ENCODE data around the gene DOCK2. TPM values are rescaled to one million over a fixed set of nuclear protein-coding genes. Genes with fewer than 3 reads are reported as not detected.
A peak's percentile ranks its signal among the peaks of the same experiment; 100 is the strongest.

The DOCK2 gene
- total RNA-seq, 2 experiments from 2014 or later: 248 to 270 TPM

DNA sequence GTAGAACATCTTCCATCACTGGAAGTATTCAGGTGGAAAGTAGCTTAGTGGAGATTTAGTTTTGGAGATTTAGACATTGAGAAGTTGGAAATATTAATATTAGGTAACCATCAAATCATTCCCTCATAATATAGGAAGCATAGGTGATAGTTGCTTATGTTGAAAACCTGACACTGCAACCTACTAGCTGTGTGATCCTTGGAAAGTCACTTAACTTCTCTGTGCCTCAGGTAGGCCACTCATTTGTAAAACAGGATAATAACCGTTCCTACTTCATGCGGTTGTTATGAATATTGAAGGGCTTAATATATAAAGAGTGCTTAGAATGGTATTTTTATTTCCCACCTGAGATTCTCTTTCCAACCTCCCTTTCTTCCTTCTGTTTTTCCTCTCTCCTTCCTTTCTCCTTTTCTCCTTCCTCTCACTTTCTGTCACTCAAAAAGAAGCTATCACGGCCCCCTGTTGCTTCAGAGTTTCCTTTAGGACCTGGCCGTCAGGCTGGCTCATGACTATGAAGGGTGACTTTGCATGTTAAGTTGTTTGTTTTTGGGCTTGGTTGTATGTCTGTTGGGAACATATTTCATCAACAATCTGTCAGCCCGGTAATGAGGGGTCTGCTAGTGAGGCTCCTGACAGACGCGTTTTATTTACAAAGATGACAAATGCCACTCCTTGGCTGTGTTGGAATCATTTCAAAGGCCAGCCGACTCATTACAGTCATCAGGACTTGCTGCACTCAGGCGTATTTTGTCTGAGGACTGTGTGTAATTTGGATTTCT is 31.0 kb downstream of the DOCK2 start:
- no peaks in the 10 kb centered on the region for H3K27me3 Mint-ChIP-seq
- no peak overlapping the region for H3K27ac Mint-ChIP-seq
- peaks cover 32% of the 10 kb centered on the region for H3K4me1 Mint-ChIP-seq
- no peak overlapping the region for H3K4me3 Mint-ChIP-seq
- ChIA-PET CTCF (interaction anchor here (1.1 kb wide), 1 partner anchor 11 kb away, joined by 3 read pairs; no protein-coding TSS in a partner anchor), POLR2A (no interaction called here)
- no peak for DNase-seq
- H3K36me3 Mint-ChIP-seq (ENCODE audit: low read depth): peaks cover 51% of the 10 kb centered on the region
- H3K9me3 Mint-ChIP-seq: peaks cover 7% of the 10 kb centered on the region

- ChIA-PET POLR2A (no interaction called here), CTCF (no interaction called here)
- no peak for DNase-seq
- H3K9me3 Mint-ChIP-seq: peaks cover 2% of the 10 kb centered on the region
- no peak overlapping the region for H3K4me3 Mint-ChIP-seq
- H3K36me3 Mint-ChIP-seq (ENCODE audit: low read depth): peaks cover 48% of the 10 kb centered on the region
- no peak overlapping the region for H3K27ac Mint-ChIP-seq
- no peaks in the 10 kb centered on the region for H3K27me3 Mint-ChIP-seq
- H3K4me1 Mint-ChIP-seq: peaks cover 25% of the 10 kb centered on the region
These were observed 31.7 kb downstream of the DOCK2 start for GRCh38 chr5:169668732-169669131.

DNA sequence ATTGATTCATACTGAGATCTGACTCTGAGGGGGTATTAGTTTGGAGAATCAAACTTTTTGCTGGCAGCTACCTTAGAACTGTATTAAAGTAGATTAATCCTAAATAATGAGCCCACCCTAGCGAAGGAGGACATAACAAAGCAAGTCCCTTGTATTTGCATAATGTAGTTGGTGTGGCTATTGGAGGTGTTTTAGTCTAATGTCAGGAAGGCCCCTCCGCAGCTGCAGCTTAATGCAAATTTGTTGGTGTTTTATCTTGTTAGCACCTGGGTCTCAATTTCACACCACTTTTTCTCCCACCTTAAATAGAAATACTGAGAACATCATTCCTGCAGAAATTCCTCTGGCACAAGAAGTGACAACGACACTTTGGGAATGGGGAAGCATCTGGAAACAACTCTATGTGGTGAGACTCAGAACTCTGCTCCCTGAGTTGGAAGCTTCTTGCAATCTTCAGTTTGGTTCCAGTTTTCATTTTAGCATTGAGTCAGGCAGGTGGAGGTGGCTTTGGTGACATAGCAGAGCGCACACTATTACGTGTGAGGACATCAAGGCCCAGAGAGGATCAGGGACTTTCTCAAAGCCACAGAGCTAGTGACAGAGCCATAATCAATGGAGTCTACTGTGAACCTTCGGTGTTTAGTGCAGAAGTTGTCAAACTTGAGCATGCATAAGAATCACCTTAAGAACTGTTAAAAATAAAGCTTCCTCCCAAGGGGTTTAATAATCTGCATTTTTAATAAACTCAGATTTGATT is 33.9 kb downstream of the DOCK2 start:
- Mint-ChIP-seq H3K36me3 (ENCODE audit: low read depth) (peaks cover 59% of the 10 kb centered on the region), H3K4me3 (no peak overlapping the region), H3K4me1 (peaks cover 20% of the 10 kb centered on the region), H3K27me3 (no peaks in the 10 kb centered on the region), H3K27ac (no peak overlapping the region), H3K9me3 (no peaks in the 10 kb centered on the region)
- ChIA-PET POLR2A (interaction anchor here (1.2 to 2.4 kb wide), 4 partner anchors 11 to 88 kb away, joined by 3 to 6 read pairs (median 4); partner anchors contain the start of gene SPDL1), CTCF (interaction anchor here (0.9 to 1.6 kb wide), 2 partner anchors 33 to 89 kb away, joined by 3 to 4 read pairs; no protein-coding TSS in a partner anchor)
- no peak for DNase-seq

- H3K4me1 Mint-ChIP-seq: no peaks in the 10 kb centered on the region
- DNase-seq: no peak
- H3K4me3 Mint-ChIP-seq: no peak overlapping the region
- no peaks in the 10 kb centered on the region for H3K9me3 Mint-ChIP-seq
- no peak overlapping the region for H3K27ac Mint-ChIP-seq
- no peaks in the 10 kb centered on the region for H3K27me3 Mint-ChIP-seq
- CTCF ChIA-PET: interaction anchor here (1.6 kb wide), 1 partner anchor 12 kb away, joined by 3 read pairs; no protein-coding TSS in a partner anchor
- POLR2A ChIA-PET: interaction anchor here (1.4 to 2.0 kb wide), 4 partner anchors 26 to 98 kb away, joined by 3 to 7 read pairs (median 5); partner anchors contain the start of genes DOCK2 and SPDL1
- H3K36me3 Mint-ChIP-seq (ENCODE audit: low read depth): peaks cover 71% of the 10 kb centered on the region
These were observed 45.0 kb downstream of the DOCK2 start for GRCh38 chr5:169682026-169682425.

GRCh38 chr5:169686137-169686536 is 49.1 kb downstream of the DOCK2 start:
- no peaks in the 10 kb centered on the region for H3K9me3 Mint-ChIP-seq
- H3K36me3 Mint-ChIP-seq (ENCODE audit: low read depth): peaks cover 78% of the 10 kb centered on the region
- H3K4me3 Mint-ChIP-seq: no peak overlapping the region
- peak overlapping the region; percentile 8 for H3K27ac Mint-ChIP-seq
- no peaks in the 10 kb centered on the region for H3K27me3 Mint-ChIP-seq
- H3K4me1 Mint-ChIP-seq: no peaks in the 10 kb centered on the region
- ChIA-PET CTCF (no interaction called here), POLR2A (no interaction called here)
- DNase-seq: no peak

DNA sequence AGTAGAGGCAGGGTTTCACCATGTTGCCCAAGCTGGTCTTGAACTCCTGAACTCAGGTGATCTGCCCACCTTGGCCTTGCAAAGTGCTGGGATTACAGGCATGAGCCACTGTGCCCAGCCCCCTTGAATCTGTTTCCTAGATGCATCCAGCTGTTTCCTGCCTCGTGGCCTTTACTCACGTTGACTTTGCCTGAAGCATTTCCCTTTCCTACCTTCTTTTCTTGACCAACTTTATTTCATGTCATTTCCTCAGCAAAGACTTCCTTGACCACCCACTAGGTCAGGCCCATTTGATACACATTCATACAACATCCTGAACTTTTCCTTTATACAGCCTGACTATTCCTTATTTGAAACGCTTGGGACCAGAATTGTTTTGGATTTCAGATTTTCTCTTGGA is 51.0 kb downstream of the DOCK2 start:
- Mint-ChIP-seq H3K9me3 (no peaks in the 10 kb centered on the region), H3K36me3 (ENCODE audit: low read depth) (peaks cover 68% of the 10 kb centered on the region), H3K4me3 (no peak overlapping the region), H3K27me3 (no peaks in the 10 kb centered on the region), H3K27ac (no peak overlapping the region), H3K4me1 (no peaks in the 10 kb centered on the region)
- DNase-seq: no peak
- POLR2A ChIA-PET: interaction anchor here (1.1 kb wide), 1 partner anchor 51 kb away, joined by 4 read pairs; the partner anchor contains the start of gene DOCK2
- CTCF ChIA-PET: no interaction called here

DNA sequence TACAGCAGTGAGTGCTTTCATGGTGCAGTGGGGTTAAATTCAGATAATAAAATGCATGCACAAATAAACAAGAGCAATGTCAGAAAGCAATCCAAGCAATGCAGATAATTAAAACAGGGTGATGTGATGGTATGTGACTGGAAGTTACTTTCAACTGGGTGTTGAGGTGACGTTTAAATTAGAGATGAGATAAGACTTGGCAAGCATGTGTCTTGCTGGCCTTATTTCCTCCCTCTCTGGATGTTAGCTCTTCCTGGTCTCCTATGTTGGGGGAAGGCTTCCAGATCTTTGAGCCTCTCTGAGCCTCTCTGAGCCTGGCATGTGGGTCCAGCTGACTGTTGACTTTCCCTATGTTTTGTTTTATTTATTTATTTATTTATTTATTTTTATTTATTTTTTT is 54.4 kb downstream of the DOCK2 start:
- ChIA-PET POLR2A (no interaction called here), CTCF (no interaction called here)
- Mint-ChIP-seq H3K36me3 (ENCODE audit: low read depth) (peaks cover 70% of the 10 kb centered on the region), H3K27ac (no peak overlapping the region), H3K4me3 (no peak overlapping the region), H3K9me3 (no peaks in the 10 kb centered on the region), H3K27me3 (no peaks in the 10 kb centered on the region), H3K4me1 (peaks cover 11% of the 10 kb centered on the region)
- no peak for DNase-seq

GRCh38 chr5:169694091-169694625 is 57.1 kb downstream of the DOCK2 start:
- H3K27ac Mint-ChIP-seq: no peak overlapping the region
- H3K36me3 Mint-ChIP-seq (ENCODE audit: low read depth): peaks cover 74% of the 10 kb centered on the region
- DNase-seq: no peak
- H3K4me1 Mint-ChIP-seq: peaks cover 11% of the 10 kb centered on the region
- no peaks in the 10 kb centered on the region for H3K27me3 Mint-ChIP-seq
- no peaks in the 10 kb centered on the region for H3K9me3 Mint-ChIP-seq
- CTCF ChIA-PET: interaction anchor here (0.9 kb wide), 1 partner anchor 13 kb away, joined by 3 read pairs; no protein-coding TSS in a partner anchor
- no peak overlapping the region for H3K4me3 Mint-ChIP-seq
- POLR2A ChIA-PET: interaction anchor here (1.2 kb wide), 1 partner anchor 53 kb away, joined by 3 read pairs; no protein-coding TSS in a partner anchor

GRCh38 chr5:169695025-169695625 is 58.0 kb downstream of the DOCK2 start:
- no peak overlapping the region for H3K27ac Mint-ChIP-seq
- no peaks in the 10 kb centered on the region for H3K9me3 Mint-ChIP-seq
- POLR2A ChIA-PET: no interaction called here
- no peak overlapping the region for H3K4me3 Mint-ChIP-seq
- DNase-seq: no peak
- H3K4me1 Mint-ChIP-seq: peaks cover 11% of the 10 kb centered on the region
- peaks cover 74% of the 10 kb centered on the region for H3K36me3 Mint-ChIP-seq (ENCODE audit: low read depth)
- H3K27me3 Mint-ChIP-seq: no peaks in the 10 kb centered on the region
- CTCF ChIA-PET: no interaction called here

DNA sequence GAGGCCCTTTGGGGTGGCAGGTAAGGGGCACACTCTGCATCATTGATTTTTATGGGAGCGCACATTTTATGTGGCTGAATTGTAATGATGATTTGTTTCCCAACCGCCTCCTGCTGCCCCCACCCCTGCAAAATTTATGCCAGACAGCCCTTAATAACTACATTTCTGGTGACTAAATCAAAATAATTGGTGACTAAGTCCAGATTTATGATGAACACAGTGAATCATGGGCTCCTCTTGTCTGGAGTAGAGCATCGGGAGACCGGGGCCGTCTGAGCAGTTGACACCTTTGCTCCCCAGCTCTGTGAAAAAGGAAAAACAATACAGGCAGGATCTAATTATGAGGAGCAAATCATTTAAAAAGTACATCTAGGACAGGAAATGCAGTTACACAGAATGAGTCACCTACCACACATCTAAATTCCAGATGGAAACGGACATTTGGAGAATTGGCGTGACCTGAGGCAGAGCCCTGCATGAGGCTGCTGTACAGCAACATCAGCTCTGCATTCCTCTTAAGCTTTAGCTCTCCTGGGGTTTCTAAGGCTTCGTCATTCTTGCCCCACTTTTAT is 58.9 kb downstream of the DOCK2 start:
- Mint-ChIP-seq H3K36me3 (ENCODE audit: low read depth) (peaks cover 70% of the 10 kb centered on the region), H3K27me3 (no peaks in the 10 kb centered on the region), H3K4me3 (no peak overlapping the region), H3K27ac (no peak overlapping the region), H3K4me1 (peaks cover 11% of the 10 kb centered on the region), H3K9me3 (no peaks in the 10 kb centered on the region)
- ChIA-PET CTCF (no interaction called here), POLR2A (no interaction called here)
- no peak for DNase-seq

DNA sequence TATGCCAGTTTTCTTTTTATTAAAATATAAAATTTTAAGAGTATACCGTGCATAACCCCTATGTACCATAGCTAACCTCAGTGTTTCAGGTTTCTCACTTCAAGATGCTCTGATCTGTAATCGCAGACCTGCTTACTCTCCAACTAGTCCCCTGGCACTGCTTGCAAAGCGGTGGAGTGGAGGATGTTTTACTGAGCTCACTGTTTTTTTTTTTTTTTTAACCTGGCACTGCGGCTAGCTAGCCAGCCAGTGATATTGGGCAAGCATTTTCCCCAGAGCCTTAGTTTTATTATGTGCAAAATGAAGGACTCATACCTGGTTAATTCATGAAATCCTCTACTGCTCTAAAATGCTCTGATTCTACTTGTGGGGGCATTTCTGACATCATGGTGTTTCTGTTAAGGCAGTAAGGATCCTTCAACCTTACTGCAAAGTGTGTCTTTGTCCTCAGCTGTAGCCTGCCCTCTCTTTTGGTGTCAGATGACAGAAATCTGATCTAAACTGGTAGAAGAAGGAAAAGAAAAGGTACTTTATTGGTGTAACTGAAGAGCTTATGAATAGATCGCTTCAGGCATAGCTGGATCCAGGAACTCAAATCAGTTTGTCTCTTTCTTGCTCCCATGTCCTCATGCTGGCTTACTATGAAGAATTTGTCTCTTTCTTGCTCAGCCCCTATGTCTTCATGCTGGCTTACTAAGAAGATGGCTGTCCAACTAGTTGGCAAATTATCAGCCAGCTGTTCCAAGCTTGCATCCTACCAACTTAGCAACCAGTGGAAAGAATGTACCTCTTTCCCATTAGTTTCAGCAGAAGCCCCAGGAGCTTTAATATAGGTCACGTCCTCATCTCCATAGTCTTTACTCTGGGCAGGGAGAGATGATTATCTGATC is 59.8 kb downstream of the DOCK2 start:
- no peaks in the 10 kb centered on the region for H3K27me3 Mint-ChIP-seq
- H3K27ac Mint-ChIP-seq: no peak overlapping the region
- H3K4me1 Mint-ChIP-seq: peaks cover 11% of the 10 kb centered on the region
- H3K36me3 Mint-ChIP-seq (ENCODE audit: low read depth): peaks cover 72% of the 10 kb centered on the region
- no peak for DNase-seq
- ChIA-PET CTCF (interaction anchor here (0.7 to 0.9 kb wide), 2 partner anchors 10 to 15 kb away, joined by 3 read pairs; no protein-coding TSS in a partner anchor), POLR2A (interaction anchor here (0.6 kb wide), 1 partner anchor 30 kb away, joined by 3 read pairs; no protein-coding TSS in a partner anchor)
- H3K9me3 Mint-ChIP-seq: no peaks in the 10 kb centered on the region
- H3K4me3 Mint-ChIP-seq: no peak overlapping the region

DNA sequence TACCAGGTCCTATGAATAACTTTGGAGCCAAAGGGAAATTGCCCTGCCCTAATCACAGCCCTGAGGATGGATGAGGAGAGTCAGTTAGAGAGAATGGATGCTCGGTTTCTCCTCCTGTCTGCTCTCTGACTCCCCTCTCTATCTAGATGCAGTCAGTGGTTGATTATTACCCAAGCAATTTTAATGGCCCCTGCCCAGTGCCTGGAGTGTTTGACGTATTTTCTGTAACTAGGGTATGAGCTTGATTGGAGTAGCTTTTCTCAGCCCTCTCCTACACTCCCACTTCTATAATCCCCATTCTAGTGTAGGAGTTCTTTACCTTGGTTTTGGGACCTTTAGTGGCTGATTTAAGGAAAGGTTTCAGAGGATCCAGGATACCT is 60.4 kb downstream of the DOCK2 start:
- no peaks in the 10 kb centered on the region for H3K27me3 Mint-ChIP-seq
- ChIA-PET POLR2A (no interaction called here), CTCF (interaction anchor here (0.9 kb wide), 1 partner anchor 14 kb away, joined by 3 read pairs; no protein-coding TSS in a partner anchor)
- H3K9me3 Mint-ChIP-seq: no peaks in the 10 kb centered on the region
- no peak for DNase-seq
- no peak overlapping the region for H3K4me3 Mint-ChIP-seq
- peaks cover 79% of the 10 kb centered on the region for H3K36me3 Mint-ChIP-seq (ENCODE audit: low read depth)
- H3K4me1 Mint-ChIP-seq: peaks cover 16% of the 10 kb centered on the region
- no peak overlapping the region for H3K27ac Mint-ChIP-seq

Data from activated CD4-positive, alpha-beta memory T cell treated with anti-CD3 and anti-CD28 coated beads, Interleukin-2, amount 10 ng/mL, durations not matched to agents 7 days and 5 days (primary cell).